GM12892 (cell line): ENCODE measurements around the gene AHSA1.

Experiments used
- DNase-seq: peaks from one replicate; pipeline ENCODE4 v3.0.0; 2011; ENCODE audit not compliant: insufficient read length
- FAIRE-seq: peaks from 2 replicates; lab custom pipeline; 2011; peaks lifted over from hg19 to GRCh38; lab: Jason Lieb, UNC
- POLR2A ChIP-seq: IDR thresholded peaks from 2 replicates; pipeline ENCODE4 v1.6.1; 2011; ENCODE audit warnings: low read depth, low read length, control low read depth
- POLR2AphosphoS5 ChIP-seq: IDR thresholded peaks from 2 replicates; pipeline ENCODE4 v1.6.1; 2011; ENCODE audit warnings: low read depth, low read length, control low read depth
- TAF1 ChIP-seq: IDR thresholded peaks from 2 replicates; pipeline ENCODE4 v1.6.1; 2011; ENCODE audit warnings: low read depth, mild to moderate bottlenecking, control low read depth, low read length, borderline replicate concordance

AHSA1 gene

DNA sequence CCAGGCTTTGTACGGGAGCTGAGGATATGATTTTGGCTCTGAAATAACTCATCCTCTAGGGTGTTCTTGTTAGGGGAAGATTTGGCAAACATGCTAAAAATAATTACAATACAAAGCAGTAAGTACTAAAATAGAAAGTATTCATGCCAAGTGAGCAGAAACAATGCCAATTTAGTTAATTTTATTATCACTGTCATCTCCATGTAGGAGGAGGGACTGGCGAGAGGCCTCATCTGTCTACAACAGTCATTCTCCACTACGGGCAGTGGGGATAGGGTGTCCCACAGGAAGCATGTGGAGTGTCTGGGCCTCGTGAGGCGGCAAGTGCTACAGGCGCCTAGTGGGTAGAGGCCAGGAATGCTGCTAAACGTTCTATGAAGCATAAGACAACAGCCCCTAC is 37.4 kb downstream of the AHSA1 start:
- TF ChIP-seq POLR2A (no peak), POLR2AphosphoS5 (no peak), TAF1 (no peak)
- DNase-seq (no peak), FAIRE-seq (no peak)

DNA sequence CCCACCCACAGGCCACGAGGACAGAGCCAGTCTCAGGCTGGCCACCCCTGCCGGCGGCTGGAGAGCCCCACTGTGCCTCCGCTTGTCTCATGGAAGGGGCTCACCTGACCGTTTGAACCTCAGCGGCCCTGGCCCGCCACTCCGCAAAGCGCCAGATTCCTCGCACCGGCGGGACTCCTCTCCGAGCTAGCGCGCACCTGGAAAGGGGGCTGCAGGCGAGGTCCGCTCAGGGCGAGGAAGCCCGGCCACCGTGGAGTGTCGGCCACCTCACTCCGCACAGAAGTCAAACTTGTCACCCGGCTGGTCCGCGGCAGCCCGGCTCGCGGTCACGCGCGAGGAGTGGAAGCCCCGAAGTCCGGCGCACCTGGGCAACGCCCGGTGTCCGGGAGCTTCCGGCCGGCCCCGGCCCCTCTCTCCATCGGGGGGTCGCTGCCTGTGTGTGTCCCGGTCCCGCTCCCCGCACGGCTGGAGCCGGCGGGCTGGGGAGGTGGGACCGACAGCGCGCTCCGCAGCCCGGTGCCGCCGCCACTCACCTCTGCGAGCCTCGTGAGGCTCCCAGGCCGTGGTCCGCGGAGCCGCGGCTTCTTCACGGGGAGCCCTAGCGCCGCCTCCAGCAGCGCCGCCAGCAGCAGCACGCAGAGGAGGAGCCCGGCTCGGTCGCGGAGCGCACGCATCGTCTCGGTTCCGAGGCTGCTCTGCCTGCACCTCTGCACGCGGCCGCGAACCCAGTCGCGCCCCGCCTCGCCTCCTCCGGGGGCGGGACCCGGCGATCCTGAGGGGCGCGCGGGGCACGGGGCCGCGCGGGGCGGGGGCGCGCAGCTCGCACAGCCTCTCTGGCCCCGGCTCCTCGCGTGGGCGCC is 40.5 kb downstream of the AHSA1 start, which contains the start of gene ISM2:
ISM2 (minus strand) TSS at position 697 of the 860 bp plus-strand sequence; CDS start at position 674, 23 bp downstream.
- TF ChIP-seq POLR2AphosphoS5: no peak
- TF ChIP-seq TAF1: no peak
- no peak for TF ChIP-seq POLR2A
- FAIRE-seq: no peak
- DNase-seq: peak; percentile 67

DNA sequence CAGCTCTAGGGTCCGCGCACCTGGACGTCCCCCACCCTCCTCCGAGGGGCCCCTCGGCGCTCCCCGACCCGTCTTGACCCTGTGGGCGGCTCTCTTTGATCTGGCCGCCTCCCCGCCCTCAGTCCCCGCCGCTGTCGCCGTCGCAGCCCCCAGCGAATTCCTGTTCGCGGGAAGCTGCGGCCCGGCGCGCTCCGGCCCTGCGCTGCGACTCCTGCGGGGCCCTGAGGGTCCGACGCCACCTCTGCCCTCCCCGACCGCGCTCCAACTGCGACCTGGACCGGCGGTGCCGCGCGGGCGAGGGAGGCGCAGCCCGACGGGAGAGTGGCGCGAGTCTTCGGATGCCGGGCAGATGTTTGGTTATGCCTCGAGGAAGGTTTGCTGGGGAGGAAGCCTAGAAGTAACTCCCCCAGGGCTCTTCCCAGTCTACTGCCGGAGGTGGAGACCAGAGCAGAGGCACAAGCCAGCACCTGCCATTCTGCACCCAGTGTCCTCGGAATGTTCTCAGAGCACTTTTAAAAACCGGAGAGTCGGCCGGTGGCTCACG is 41.2 kb downstream of the AHSA1 start:
- DNase-seq: peak; percentile 52
- FAIRE-seq: no peak
- no peak for TF ChIP-seq TAF1
- TF ChIP-seq POLR2AphosphoS5: no peak
- TF ChIP-seq POLR2A: no peak

DNA sequence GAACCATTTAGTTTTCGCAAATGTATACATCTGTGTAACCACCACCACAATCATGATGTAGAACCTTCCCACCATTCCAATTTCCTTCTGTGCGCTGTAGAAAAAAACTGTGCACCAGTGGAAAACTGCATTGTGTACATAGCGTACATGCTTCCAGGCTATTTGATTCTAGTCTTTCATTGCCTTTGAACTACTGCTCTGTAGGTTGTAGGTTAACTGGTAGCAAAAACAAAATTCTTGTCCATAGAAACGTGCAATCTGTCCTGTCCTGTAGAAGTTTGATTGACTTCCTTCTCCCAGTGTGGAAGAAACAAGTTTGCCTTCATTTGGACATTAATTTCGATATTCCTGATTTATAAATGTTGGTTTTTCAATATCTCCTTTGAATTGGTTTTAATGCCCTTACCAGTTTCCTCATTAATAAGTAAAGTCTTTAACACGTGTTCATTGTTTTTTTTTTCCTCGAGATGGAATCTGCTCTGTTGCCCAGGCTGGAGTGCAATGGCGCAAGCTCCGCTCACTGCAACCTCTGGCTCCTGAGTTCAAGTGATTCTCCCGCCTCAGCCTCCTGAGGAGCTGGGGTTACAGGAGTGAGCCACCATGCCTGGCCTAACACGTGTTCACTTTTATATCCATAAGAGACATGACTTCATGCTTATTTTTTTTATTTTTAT is 44.4 kb downstream of the AHSA1 start:
- TF ChIP-seq TAF1 (no peak), POLR2A (no peak), POLR2AphosphoS5 (no peak)
- no peak for FAIRE-seq
- no peak for DNase-seq

DNA sequence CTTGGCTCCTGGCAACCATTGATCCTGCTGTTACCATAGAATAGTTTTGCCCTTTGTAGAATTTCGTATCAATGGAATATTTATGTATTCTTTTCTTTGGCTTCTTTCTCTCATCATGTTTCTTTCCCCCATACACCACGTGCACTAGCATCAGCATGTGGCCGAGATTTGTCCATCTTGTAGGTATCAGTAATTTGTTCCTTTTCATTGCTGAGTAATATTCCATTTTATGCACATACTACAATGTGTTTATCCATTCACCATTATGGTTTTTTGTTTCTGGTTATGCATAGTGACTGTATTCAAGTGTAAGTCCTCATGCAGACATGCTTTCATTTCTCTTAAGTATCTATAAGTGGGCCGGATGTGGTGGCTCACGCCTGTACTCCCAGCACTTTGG is 45.2 kb downstream of the AHSA1 start:
- FAIRE-seq: no peak
- DNase-seq: no peak
- TF ChIP-seq TAF1 (no peak), POLR2AphosphoS5 (no peak), POLR2A (no peak)

DNA sequence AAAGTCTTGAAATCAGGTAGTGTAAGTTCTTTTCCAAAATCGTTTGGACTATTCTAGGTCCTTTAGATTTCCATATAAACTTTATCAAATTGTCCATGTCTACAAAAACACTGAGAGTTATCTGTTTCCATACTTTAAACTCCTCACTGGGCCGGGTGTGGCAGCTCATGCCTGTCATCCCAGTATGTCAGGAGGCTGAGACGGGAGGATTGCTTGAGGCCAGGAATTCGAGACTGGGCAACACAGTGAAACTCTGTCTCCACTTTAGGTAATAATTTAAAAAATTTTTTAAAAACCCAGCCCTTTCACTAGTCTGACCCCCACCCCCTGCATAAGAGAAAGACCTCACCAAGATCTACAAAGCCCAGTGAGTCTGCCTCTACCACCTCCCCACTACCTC is 47.1 kb downstream of the AHSA1 start:
- TF ChIP-seq POLR2A (no peak), TAF1 (no peak), POLR2AphosphoS5 (no peak)
- DNase-seq: no peak
- no peak for FAIRE-seq

DNA sequence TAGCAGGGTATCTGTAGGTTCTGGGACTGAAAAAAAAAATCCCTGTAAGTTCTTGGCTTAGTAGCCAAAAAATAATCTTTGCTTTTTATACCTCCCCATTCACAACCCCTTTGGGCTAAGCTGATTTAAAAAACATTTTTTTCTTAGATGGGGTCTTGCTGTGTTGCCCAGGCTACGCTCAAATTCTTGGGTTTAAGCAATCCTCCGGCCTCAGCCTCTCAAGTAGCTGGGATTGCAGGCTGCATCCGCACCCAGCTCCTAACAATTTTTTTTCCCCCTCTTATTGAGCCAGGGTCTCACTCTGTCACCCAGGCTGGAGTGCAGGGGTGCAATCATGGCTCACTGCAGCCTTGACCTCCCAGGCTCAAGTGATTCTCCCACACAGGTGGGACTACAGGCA is 49.9 kb downstream of the AHSA1 start:
- FAIRE-seq (no peak), DNase-seq (no peak)
- no peak for TF ChIP-seq POLR2A
- no peak for TF ChIP-seq POLR2AphosphoS5
- TF ChIP-seq TAF1: no peak

DNA sequence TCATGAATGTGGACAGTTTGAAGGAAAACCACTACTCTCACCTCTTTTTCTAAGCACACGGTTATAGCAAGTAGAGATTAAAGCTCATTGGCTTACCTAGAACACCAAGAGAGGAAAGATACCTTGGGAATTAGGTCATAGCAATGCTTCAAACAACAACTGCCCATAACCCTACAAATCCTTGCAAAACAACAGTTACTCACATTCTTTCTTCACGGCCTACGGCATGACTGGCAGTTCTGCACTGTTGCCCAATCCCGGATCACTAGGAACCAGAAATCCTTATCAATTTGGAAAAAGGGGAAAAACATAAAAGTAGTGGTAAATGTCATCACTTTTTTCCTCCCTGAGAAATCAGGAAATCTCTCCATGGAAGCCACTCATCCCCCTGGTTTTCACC is 50.4 kb downstream of the AHSA1 start:
- no peak for DNase-seq
- no peak for FAIRE-seq
- TF ChIP-seq TAF1 (no peak), POLR2AphosphoS5 (no peak)

DNA sequence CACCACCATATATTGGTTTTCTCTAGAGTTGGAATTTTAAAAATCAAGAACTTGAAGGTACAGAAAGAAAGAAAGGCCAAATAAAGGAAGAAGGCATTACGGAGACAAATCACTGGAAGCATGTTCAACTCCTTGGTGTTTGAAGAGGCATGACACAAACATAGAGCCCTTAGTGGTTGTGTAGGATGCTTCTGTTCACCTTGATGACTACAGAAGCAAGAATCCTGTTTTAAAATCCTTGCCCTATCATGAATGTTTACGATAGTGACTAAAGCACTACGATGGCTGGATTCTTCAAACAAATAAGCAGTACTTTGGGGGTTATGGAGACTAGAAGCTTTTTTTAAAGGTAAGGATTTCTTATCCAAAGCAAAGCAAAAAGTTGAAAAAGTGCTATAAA is 51.0 kb downstream of the AHSA1 start:
- no peak for FAIRE-seq
- TF ChIP-seq POLR2A (no peak), POLR2AphosphoS5 (no peak), TAF1 (no peak)
- DNase-seq: no peak

DNA sequence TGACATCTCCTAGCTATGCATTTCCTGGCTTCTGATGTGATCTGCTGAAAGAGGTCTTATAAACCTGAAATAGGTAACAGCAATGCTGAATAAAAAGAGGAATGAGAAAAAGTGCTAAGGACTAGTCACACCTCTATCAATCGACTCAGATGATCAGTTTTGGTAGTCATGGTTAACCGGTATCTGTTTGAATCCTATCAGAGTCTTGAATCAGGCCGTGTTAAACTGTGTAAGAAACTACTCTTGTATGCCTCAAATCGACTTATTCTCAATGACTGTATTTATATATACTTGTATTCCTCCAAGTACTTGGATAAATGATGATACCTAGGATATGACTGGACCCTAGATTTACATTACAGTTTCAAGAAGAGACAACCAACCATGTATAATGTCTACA is 51.5 kb downstream of the AHSA1 start:
- DNase-seq (no peak), FAIRE-seq (no peak)
- TF ChIP-seq POLR2AphosphoS5: no peak
- TF ChIP-seq POLR2A: no peak

DNA sequence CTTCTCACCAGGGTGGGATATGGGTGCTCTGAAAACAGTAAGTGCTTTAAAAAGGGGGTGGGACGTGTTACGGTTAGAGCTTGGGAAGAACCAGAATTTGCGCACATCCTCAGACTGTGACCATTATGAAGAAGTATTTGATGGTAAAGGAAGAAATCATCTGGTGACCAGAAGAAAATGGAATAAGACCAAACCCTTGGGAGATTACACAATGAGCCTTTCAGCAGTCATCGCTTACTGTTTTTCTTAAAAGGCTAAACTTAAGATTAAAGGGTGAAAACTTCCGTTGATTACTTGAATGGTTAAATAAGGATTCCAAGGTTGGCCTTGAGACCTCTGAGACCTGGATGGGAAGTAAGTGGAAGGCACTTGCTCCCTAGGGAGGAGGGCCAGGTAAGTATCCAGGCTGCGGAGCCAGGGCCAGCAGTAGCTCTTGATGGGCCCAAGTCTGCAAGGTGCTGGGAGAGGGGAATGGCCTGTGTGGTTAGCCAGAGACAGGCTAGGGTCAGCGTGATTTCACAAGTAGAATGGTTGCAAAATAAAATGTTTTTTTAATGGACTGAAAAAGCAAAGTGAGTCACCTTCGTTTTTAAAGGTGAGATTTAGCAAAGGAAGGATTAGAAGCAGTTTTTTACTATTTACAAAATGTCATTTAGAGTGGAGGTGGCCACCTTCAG is 53.7 kb downstream of the AHSA1 start:
- DNase-seq (no peak), FAIRE-seq (no peak)
- no peak for TF ChIP-seq TAF1
